GM18868 (cell line): ENCODE results near the gene CYP8B1.

Source experiments
- ATAC-seq: cut with Tn5 transposase; IDR thresholded peaks from one replicate; pipeline ENCODE4 v1.9.1; 2021; ENCODE audit warnings: mild to moderate bottlenecking, moderate library complexity; ENCODE audit not compliant: unreplicated experiment

CYP8B1 gene

DNA sequence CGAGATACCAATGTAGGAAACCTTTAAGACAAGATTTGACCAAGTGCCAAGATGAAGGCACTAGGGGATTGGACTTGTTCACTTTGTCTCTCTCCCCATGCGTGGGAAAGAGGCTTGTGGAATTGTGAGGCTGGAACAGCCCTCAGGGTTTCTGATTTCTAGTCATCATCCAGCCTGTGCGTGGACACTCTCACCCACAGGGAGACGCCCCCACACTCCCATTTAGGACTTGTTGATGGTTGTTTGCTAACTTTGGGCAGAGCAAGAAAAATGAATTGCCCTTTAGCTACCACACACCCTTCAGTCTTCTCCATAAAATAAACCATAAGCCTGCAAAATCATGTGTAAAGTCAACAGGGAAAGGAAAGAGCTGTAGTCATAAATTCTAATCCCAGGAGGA, 48.0 kb downstream of the CYP8B1 start:
- no peak for ATAC-seq

DNA sequence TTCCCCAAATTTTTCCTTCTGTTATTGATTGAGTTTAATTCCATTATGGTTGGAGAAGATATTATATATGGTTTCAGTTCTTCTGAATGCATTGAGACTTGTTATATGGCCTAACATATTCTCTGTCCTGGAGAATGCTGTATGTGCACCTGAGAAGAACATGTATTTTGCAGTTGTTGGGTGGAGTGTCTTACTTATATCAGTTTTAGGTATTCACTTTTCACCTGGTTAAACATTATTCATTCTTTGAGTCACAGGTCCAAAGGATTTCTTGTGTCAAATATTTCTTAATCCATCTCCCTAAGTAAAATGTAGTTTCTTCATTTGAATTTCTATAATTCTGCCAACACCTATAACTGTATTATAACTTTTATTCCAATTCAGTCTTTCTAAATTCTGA, 48.7 kb downstream of the CYP8B1 start:
- ATAC-seq = no peak

DNA sequence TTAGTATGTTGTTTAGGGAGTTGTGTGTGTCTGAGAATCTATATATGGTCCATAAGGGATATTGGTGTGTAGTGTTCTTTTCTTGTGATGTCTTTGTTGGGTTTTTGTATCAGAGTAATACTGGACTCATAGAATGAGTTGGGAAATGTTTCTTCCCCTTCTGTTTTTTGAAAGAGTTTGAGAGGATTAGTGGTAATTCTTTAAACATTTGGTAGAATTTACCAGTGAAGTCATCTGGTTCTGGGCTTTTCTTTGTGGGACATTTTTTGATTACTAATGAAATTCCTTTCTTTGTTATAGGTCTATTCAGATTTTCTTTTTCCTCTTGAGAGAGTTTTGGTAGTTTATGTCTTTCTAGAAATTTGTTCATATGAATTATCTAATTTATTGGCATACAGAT, 49.5 kb downstream of the CYP8B1 start:
- ATAC-seq = no peak

DNA sequence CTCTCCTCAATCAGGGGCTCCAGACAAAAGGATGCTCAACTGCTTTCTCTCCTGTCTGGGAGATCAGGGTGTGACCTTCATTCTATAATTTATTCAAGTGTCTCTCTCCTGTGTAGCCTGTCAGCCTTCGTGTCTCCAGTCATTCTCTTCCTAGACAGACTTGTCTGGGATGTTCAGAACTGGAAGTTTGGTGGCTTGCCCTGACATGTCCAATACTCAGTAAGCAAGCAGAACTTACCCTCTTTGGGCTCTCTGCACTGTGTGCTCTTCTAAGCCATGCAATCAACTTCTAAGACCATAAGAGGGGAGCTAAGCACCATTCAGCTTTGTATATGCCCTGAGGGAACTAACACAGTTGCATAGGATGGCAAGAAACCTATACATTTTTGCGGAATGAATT, 52.3 kb downstream of the CYP8B1 start:
- no peak for ATAC-seq

DNA sequence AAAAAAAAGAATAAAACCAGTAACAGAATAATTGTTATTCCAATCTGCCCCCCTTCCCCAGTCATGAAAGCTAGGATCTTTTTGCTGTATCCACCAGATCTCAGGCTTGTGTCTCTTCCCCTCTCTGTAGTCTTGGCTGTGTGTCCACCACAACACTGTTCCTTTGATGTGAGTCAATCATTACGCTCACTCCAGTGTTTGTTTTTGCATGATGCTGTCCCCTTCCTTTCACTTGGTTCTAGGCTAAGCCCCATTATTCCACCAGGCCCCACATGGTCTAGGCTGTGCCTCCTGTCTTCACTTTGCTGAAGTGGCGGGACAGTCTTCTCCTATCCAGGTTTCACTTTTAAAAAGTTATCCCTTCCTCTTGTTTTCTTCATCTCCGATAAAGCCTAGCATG, 52.9 kb downstream of the CYP8B1 start:
- ATAC-seq = no peak
